K562 (cell line): Measurements from ENCODE around the gene GGT1. TPM values are rescaled to one million over a fixed set of nuclear protein-coding genes. Genes with fewer than 3 reads are reported as not detected.

Experiments used
- BMI1 ChIP-seq: fragments of 150-350 bp; IDR thresholded peaks from 2 replicates; pipeline ENCODE4 v1.6.1; 2014; ENCODE audit warnings: low read length
- CHD7 ChIP-seq: fragments of 200-600 bp; sonication (generic); IDR thresholded peaks from one replicate; pipeline ENCODE4 v1.6.1; 2012; ENCODE audit warnings: mild to moderate bottlenecking, low read depth, low read length, inconsistent platforms
- RBM25 ChIP-seq: fragments of 200-400 bp; formaldehyde crosslinking; IDR thresholded peaks from 2 replicates; pipeline ENCODE4 v1.6.1; 2018; ENCODE audit warnings: low read length, low read depth, moderate library complexity; ENCODE audit not compliant: severe bottlenecking
- SMAD4 ChIP-seq: fragments of 250-450 bp; sonication (Bioruptor Pico); conservative IDR thresholded peaks from 2 replicates; pipeline ENCODE4 v1.8.0; 2021; ENCODE audit warnings: inconsistent platforms, mild to moderate bottlenecking, moderate library complexity
- ZNF318 ChIP-seq, 2 experiments: fragments of 450-650 bp; IDR thresholded peaks; 2 replicates each; pipeline ENCODE4 v1.6.1; 2016; ENCODE audit warnings: mild to moderate bottlenecking in 2 of 2, borderline replicate concordance in 1 of 2, low read depth in 1 of 2, moderate library complexity in 1 of 2
- ZNF408 ChIP-seq: fragments of 250-450 bp; sonication (Bioruptor Pico); IDR thresholded peaks from 2 replicates; pipeline ENCODE4 v1.4.0; 2020; ENCODE audit warnings: low read depth, mild to moderate bottlenecking, moderate library complexity
- polyA plus RNA-seq, 8 experiments: library from polyadenylated mRNA; depleted of rRNA in 4 of 8; stranded (reverse) in 5 of 8; unstranded in 3 of 8; fragments of >200 nt; fragmentation: Nextera tagmentation in 2 of 8; fragmentation: Illumina TruSeq in 1 of 8; extraction: Ambion mirVana in 2 of 8; extraction: Trizol in 1 of 8; gene quantifications; 2 replicates each; pipeline versions ENCODE4 v1.2.1 to v1.2.3, GENCODE V29; 2011 to 2014; ENCODE audit warnings: inconsistent platforms in 1 of 8, missing spikeins in 1 of 8
- total RNA-seq, 7 experiments: library from RNA; depleted of rRNA in 6 of 7; stranded (reverse); fragments of >200 nt in 6 of 7; fragmentation: Illumina TruSeq in 2 of 7; extraction: Trizol in 2 of 7; gene quantifications; 2 replicates each; pipeline versions ENCODE4 v1.2.1 to v1.2.3, GENCODE V29; 2011 to 2021; ENCODE audit warnings: low replicate concordance in 1 of 7

GGT1 gene
- total and polyA plus RNA-seq, 9 of the 15 experiments (the other 6 are each of a cell fraction or from before 2014, with no cell fraction given), result 0.46 to 11.8 (median 6.9) TPM

- no peak for TF ChIP-seq ZNF318 (IDR thresholded peaks at IDR 0.05; ENCODE audit: borderline replicate concordance in 1 of 2, low read depth in 1 of 2)
- TF ChIP-seq BMI1, result no peak
- TF ChIP-seq CHD7, result no peak
- no peak for TF ChIP-seq ZNF408 (CRISPR knock-in tag)
- peak; percentile 56; the same call in 1 of the 2 replicates for TF ChIP-seq SMAD4 (CRISPR knock-in tag)
- no peak for TF ChIP-seq RBM25
Measured at GRCh38 chr22:24555165-24556039, 47.6 kb upstream of the GGT1 start, which contains the start of gene SNRPD3 (continued).
